K562 (cell line): Measurements from ENCODE around the gene SLC25A26. TPM values are rescaled to one million over a fixed set of nuclear protein-coding genes. Genes with fewer than 3 reads are reported as not detected.

Experiments used
- ATAC-seq: fragments of 200-7000 bp; cut with Tn5 transposase; 3 replicates; pipeline ENCODE4 v1.9.1; 2020; ENCODE audit warnings: moderate library complexity
- BruUV-seq: library from RNA; stranded (reverse); fragments of 400-500 nt; replicated peaks from 2 replicates; lab custom pipeline; 2021; lab: Mats Ljungman, UMichigan
- CTCF ChIA-PET: fragments of 300-600 bp; formaldehyde crosslinking; extraction: SDS; loops from one replicate; lab custom pipeline; 2021; ENCODE audit warnings: low intra/inter-chr PET ratio; lab: Yijun Ruan, JAX
- POLR2A ChIA-PET: fragments of 300-600, 350-650 bp; sonication (Branson Sonifier 250); formaldehyde crosslinking; extraction: SDS; loops from one replicate; lab custom pipeline; 2021; ENCODE audit warnings: antibody characterized with exemption, inconsistent platforms; lab: Yijun Ruan, JAX
- DNase-seq, 4 experiments: peaks; one replicate each; pipeline versions ENCODE4 v3.0.0 to v3.0.0-alpha.2; 2011 to 2018; ENCODE audit warnings: low spot score in 3 of 4, mixed read lengths in 3 of 4; ENCODE audit errors: extremely low read depth in 1 of 4
- FAIRE-seq: peaks from 2 replicates; lab custom pipeline; 2011; peaks lifted over from hg19 to GRCh38; lab: Jason Lieb, UNC
- H2AFZ ChIP-seq: 2 replicates; pipeline ENCODE4 v1.6.0; 2011; ENCODE audit warnings: low read depth, low read length, control low read depth, inconsistent platforms
- H3K27ac ChIP-seq: fragments of 200-600 bp; 3 replicates; pipeline ENCODE4 v1.8.0; 2011; ENCODE audit warnings: low read depth, mild to moderate bottlenecking, control low read depth, inconsistent platforms, low read length, moderate library complexity, mixed read lengths; ENCODE audit errors: extremely low read depth
- H3K27me3 ChIP-seq, 2 experiments: fragments of 300-600 bp in 1 of 2; 2 replicates in 1 of 2; 3 replicates in 1 of 2; pipeline versions ENCODE4 v1.6.0 to v1.8.0; 2011; ENCODE audit warnings: inconsistent platforms in 2 of 2, low read length in 2 of 2, mild to moderate bottlenecking in 1 of 2, mixed read lengths in 1 of 2, moderate library complexity in 1 of 2; ENCODE audit not compliant: control insufficient read depth in 2 of 2, insufficient read depth in 2 of 2
- H3K36me3 ChIP-seq: fragments of 300-600 bp; 3 replicates; pipeline ENCODE4 v1.8.0; 2011; ENCODE audit warnings: mild to moderate bottlenecking, low read length, inconsistent platforms; ENCODE audit not compliant: control insufficient read depth, insufficient read depth
- H3K4me1 ChIP-seq, 2 experiments: fragments of 200-600 bp in 1 of 2; replicated peaks in 1 of 2; 2 replicates in 1 of 2; 3 replicates in 1 of 2; pipeline versions ENCODE4 v1.5.1 to v1.8.0; 2011; ENCODE audit warnings: inconsistent platforms in 2 of 2, low read length in 2 of 2, mild to moderate bottlenecking in 1 of 2, mixed read lengths in 1 of 2, moderate library complexity in 1 of 2; ENCODE audit not compliant: control insufficient read depth in 2 of 2, insufficient read depth in 2 of 2
- H3K4me2 ChIP-seq: 2 replicates; pipeline ENCODE4 v1.6.1; 2011; ENCODE audit warnings: low read length, control low read depth, inconsistent platforms, mixed read lengths; ENCODE audit not compliant: insufficient read depth
- H3K4me3 ChIP-seq: fragments of 200-600 bp; sonication (generic), shearing (Covaris generic); 2 replicates; pipeline ENCODE4 v1.5.1; 2016; ENCODE audit warnings: control low read depth, inconsistent platforms
- H3K79me2 ChIP-seq: fragments of 200-600 bp; 3 replicates; pipeline ENCODE4 v1.8.0; 2011; ENCODE audit warnings: low read length, inconsistent platforms; ENCODE audit not compliant: control insufficient read depth, insufficient read depth
- H3K9ac ChIP-seq, 2 experiments: 2 replicates each; pipeline versions ENCODE4 v1.6.0 to v1.6.1; 2011; ENCODE audit warnings: low read depth in 2 of 2, low read length in 2 of 2, control low read depth in 1 of 2, inconsistent platforms in 1 of 2, mild to moderate bottlenecking in 1 of 2, mixed read lengths in 1 of 2; ENCODE audit not compliant: insufficient read depth in 1 of 2
- H3K9me1 ChIP-seq: one replicate; pipeline ENCODE4 v1.6.0; 2011; ENCODE audit warnings: inconsistent platforms, mild to moderate bottlenecking, low read length, moderate library complexity; ENCODE audit not compliant: control insufficient read depth, insufficient read depth
- H3K9me3 ChIP-seq: replicated peaks from 2 replicates; pipeline ENCODE4 v1.5.1; 2011; ENCODE audit warnings: low read depth, low read length, inconsistent platforms; ENCODE audit not compliant: control insufficient read depth, insufficient read depth
- H4K20me1 ChIP-seq: replicated peaks from 2 replicates; pipeline ENCODE4 v1.6.1; 2011; ENCODE audit warnings: low read length, inconsistent platforms, mixed read lengths; ENCODE audit not compliant: control insufficient read depth, insufficient read depth
- ARID2 ChIP-seq: fragments of 450-650 bp; IDR thresholded peaks from 2 replicates; pipeline ENCODE4 v1.6.1; 2017; ENCODE audit warnings: antibody characterized with exemption, mild to moderate bottlenecking
- C11orf30 ChIP-seq: fragments of 450-650 bp; IDR thresholded peaks from 2 replicates; pipeline ENCODE4 v1.6.1; 2016; ENCODE audit warnings: low read depth, mild to moderate bottlenecking
- CBFA2T2 ChIP-seq: fragments of 450-650 bp; conservative IDR thresholded peaks from 2 replicates; pipeline ENCODE4 v1.6.1; 2017; ENCODE audit warnings: mild to moderate bottlenecking
- HEY1 ChIP-seq: fragments of 250-450 bp; sonication (Bioruptor Pico); IDR thresholded peaks from 2 replicates; pipeline ENCODE4 v1.5.0; 2020; ENCODE audit warnings: mild to moderate bottlenecking, moderate library complexity, borderline replicate concordance
- MTA2 ChIP-seq: fragments of 450-650 bp; IDR thresholded peaks from 2 replicates; pipeline ENCODE4 v1.6.1; 2016; ENCODE audit warnings: low read depth
- MYC ChIP-seq, 2 experiments: fragments of 250-450 bp in 1 of 2; sonication (Bioruptor Pico) in 1 of 2; IDR thresholded peaks; 2 replicates each; pipeline versions ENCODE4 v1.5.1 to v1.6.1; 2012 to 2021; ENCODE audit warnings: low read depth in 2 of 2, borderline replicate concordance in 1 of 2, improper control_type of control experiment in 1 of 2, low read length in 1 of 2, mild to moderate bottlenecking in 1 of 2, moderate library complexity in 1 of 2
- NCOA6 ChIP-seq: fragments of 450-650 bp; IDR thresholded peaks from 2 replicates; pipeline ENCODE4 v1.6.1; 2017; ENCODE audit warnings: mild to moderate bottlenecking
- NFXL1 ChIP-seq: fragments of 450-650 bp; formaldehyde crosslinking; IDR thresholded peaks from 2 replicates; pipeline ENCODE4 v1.4.0; 2021; ENCODE audit warnings: mild to moderate bottlenecking
- PHB ChIP-seq: fragments of 250-450 bp; sonication (Bioruptor Pico); IDR thresholded peaks from 2 replicates; pipeline ENCODE4 v1.5.0; 2021
- PHB2 ChIP-seq: fragments of 450-650 bp; IDR thresholded peaks from 2 replicates; pipeline ENCODE4 v1.6.1; 2017; ENCODE audit warnings: low read depth
- SETDB1 ChIP-seq: IDR thresholded peaks from one replicate; pipeline ENCODE4 v1.6.1; 2012; ENCODE audit warnings: low read length, control low read depth, inconsistent platforms
- SRSF7 ChIP-seq: fragments of 200-400 bp; formaldehyde crosslinking; optimal IDR thresholded peaks from 2 replicates; pipeline ENCODE3; 2017; ENCODE audit warnings: mild to moderate bottlenecking, low read depth, low read length
- ZNF121 ChIP-seq: sonication (generic); formaldehyde crosslinking; conservative IDR thresholded peaks from 2 replicates; pipeline ENCODE4 v1.8.0; 2022; ENCODE audit warnings: missing genetic modification reagents
- ZNF316 ChIP-seq: fragments of 450-650 bp; IDR thresholded peaks from 2 replicates; pipeline ENCODE4 v1.6.1; 2016
- ZNF41 ChIP-seq: fragments of 250-450 bp; sonication (Bioruptor Pico); conservative IDR thresholded peaks from 2 replicates; pipeline ENCODE4 v1.4.0; 2020; ENCODE audit warnings: mild to moderate bottlenecking
- ZNF707 ChIP-seq: fragments of 250-450 bp; sonication (Bioruptor Pico); conservative IDR thresholded peaks from 2 replicates; pipeline ENCODE4 v1.8.0; 2022; ENCODE audit warnings: inconsistent platforms, mild to moderate bottlenecking, moderate library complexity
- WGBS: fragments of 100-300 bp; shearing (Covaris generic); methylation state at CpG from one replicate; pipeline ENCODE4 v1.1.6; 2016; ENCODE audit warnings: low coverage, mixed read lengths; ENCODE audit not compliant: insufficient coverage; ENCODE audit errors: missing lambda C conversion rate; 5-methylcytosine and 5-hydroxymethylcytosine counted together
- in situ Hi-C: fragments of 300-500 bp; cut with MboI; formaldehyde crosslinking; loops from 4 replicates; pipeline ENCODE4 v1.15.0; 2018; ENCODE audit warnings: inconsistent platforms, mixed read lengths
- intact Hi-C: fragments of 100-400 bp; cut with micrococcal nuclease; formaldehyde crosslinking; loops from 2 replicates; pipeline ENCODE4 v1.14.2; 2022
- polyA plus RNA-seq, 8 experiments: library from polyadenylated mRNA; depleted of rRNA in 4 of 8; stranded (reverse) in 5 of 8; unstranded in 3 of 8; fragments of >200 nt; fragmentation: Nextera tagmentation in 2 of 8; fragmentation: Illumina TruSeq in 1 of 8; extraction: Ambion mirVana in 2 of 8; extraction: Trizol in 1 of 8; gene quantifications; 2 replicates each; pipeline versions ENCODE4 v1.2.1 to v1.2.3, GENCODE V29; 2011 to 2014; ENCODE audit warnings: inconsistent platforms in 1 of 8, missing spikeins in 1 of 8
- total RNA-seq, 7 experiments: library from RNA; depleted of rRNA in 6 of 7; stranded (reverse); fragments of >200 nt in 6 of 7; fragmentation: Illumina TruSeq in 2 of 7; extraction: Trizol in 2 of 7; gene quantifications; 2 replicates each; pipeline versions ENCODE4 v1.2.1 to v1.2.3, GENCODE V29; 2011 to 2021; ENCODE audit warnings: low replicate concordance in 1 of 7
- TF ChIP-seq, protein P1 (sequence below), 2 experiments: fragments of 450-650 bp in 1 of 2; sonication (generic) in 1 of 2; formaldehyde crosslinking in 1 of 2; IDR thresholded peaks in 1 of 2; conservative IDR thresholded peaks in 1 of 2; 2 replicates each; pipeline versions ENCODE4 v1.6.1 to v1.8.1; 2016 to 2023; ENCODE audit warnings: mild to moderate bottlenecking in 2 of 2, moderate library complexity in 2 of 2, inconsistent platforms in 1 of 2, missing genetic modification reagents in 1 of 2
- TF ChIP-seq, protein P2 (sequence below): IDR thresholded peaks from 2 replicates; pipeline ENCODE4 v1.6.1; 2011; ENCODE audit not compliant: insufficient read length; ENCODE audit errors: extremely low read depth
- TF ChIP-seq, protein P3 (sequence below): fragments of 450-650 bp; IDR thresholded peaks from 2 replicates; pipeline ENCODE4 v1.6.1; 2017; ENCODE audit warnings: antibody characterized with exemption
- TF ChIP-seq, protein P4 (sequence below): fragments of 250-450 bp; sonication (Bioruptor Pico); IDR thresholded peaks from 2 replicates; pipeline ENCODE4 v1.8.0; 2021; ENCODE audit warnings: moderate library complexity, mild to moderate bottlenecking, inconsistent platforms

SLC25A26 gene
- total and polyA plus RNA-seq, 9 of the 15 experiments (the other 6 are each of a cell fraction or from before 2014, with no cell fraction given): 7.2 to 29.1 (median 12.6) TPM

DNA sequence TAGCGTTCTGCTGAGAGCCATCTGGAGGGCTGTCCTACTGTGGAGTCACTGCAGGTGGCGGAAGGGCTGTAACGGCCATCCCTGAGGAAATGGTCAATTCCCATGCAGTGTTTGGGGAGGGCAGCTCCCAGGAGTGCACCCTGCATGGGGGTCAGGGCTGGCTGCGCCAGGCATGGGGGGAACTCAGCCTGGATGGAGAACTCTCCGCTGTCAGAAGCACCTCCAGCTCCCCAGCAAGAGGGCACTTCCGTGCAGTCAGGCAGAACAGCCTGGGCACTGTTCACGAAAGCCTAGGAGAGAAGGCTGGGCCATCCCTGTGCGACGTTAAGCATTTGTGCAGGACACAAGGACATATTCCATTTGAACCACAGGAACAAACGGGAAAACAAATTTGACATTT is 174.8 kb downstream of the SLC25A26 start:
- no peak for DNase-seq
- TF ChIP-seq MTA2 (no peak), ZNF316 (no peak), CBFA2T2 (no peak), ZNF121 (CRISPR knock-in tag) (no peak), SRSF7 (no peak), PHB (CRISPR knock-in tag) (no peak), PHB2 (no peak), ARID2 (no peak), NCOA6 (no peak), NFXL1 (CRISPR knock-in tag) (no peak), ZNF41 (no peak), ZNF707 (CRISPR knock-in tag) (no peak), MYC (IDR thresholded peaks at IDR 0.05; ENCODE audit: low read depth, low read length) (no peak), MYC (CRISPR knock-in tag; IDR thresholded peaks at IDR 0.05; ENCODE audit: borderline replicate concordance, low read depth) (no peak), SETDB1 (no peak), C11orf30 (no peak), HEY1 (CRISPR knock-in tag) (no peak)
- TF ChIP-seq, protein P1, sequence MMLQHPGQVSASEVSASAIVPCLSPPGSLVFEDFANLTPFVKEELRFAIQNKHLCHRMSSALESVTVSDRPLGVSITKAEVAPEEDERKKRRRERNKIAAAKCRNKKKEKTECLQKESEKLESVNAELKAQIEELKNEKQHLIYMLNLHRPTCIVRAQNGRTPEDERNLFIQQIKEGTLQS (IDR thresholded peaks at IDR 0.05): no peak
- TF ChIP-seq, protein P1 (CRISPR knock-in tag; conservative IDR thresholded peaks at IDR 0.05): no peak
- TF ChIP-seq, protein P2, sequence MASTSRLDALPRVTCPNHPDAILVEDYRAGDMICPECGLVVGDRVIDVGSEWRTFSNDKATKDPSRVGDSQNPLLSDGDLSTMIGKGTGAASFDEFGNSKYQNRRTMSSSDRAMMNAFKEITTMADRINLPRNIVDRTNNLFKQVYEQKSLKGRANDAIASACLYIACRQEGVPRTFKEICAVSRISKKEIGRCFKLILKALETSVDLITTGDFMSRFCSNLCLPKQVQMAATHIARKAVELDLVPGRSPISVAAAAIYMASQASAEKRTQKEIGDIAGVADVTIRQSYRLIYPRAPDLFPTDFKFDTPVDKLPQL: no peak
- TF ChIP-seq, protein P3, sequence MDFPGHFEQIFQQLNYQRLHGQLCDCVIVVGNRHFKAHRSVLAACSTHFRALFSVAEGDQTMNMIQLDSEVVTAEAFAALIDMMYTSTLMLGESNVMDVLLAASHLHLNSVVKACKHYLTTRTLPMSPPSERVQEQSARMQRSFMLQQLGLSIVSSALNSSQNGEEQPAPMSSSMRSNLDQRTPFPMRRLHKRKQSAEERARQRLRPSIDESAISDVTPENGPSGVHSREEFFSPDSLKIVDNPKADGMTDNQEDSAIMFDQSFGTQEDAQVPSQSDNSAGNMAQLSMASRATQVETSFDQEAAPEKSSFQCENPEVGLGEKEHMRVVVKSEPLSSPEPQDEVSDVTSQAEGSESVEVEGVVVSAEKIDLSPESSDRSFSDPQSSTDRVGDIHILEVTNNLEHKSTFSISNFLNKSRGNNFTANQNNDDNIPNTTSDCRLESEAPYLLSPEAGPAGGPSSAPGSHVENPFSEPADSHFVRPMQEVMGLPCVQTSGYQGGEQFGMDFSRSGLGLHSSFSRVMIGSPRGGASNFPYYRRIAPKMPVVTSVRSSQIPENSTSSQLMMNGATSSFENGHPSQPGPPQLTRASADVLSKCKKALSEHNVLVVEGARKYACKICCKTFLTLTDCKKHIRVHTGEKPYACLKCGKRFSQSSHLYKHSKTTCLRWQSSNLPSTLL: no peak
- TF ChIP-seq, protein P4, sequence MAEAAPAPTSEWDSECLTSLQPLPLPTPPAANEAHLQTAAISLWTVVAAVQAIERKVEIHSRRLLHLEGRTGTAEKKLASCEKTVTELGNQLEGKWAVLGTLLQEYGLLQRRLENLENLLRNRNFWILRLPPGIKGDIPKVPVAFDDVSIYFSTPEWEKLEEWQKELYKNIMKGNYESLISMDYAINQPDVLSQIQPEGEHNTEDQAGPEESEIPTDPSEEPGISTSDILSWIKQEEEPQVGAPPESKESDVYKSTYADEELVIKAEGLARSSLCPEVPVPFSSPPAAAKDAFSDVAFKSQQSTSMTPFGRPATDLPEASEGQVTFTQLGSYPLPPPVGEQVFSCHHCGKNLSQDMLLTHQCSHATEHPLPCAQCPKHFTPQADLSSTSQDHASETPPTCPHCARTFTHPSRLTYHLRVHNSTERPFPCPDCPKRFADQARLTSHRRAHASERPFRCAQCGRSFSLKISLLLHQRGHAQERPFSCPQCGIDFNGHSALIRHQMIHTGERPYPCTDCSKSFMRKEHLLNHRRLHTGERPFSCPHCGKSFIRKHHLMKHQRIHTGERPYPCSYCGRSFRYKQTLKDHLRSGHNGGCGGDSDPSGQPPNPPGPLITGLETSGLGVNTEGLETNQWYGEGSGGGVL (CRISPR knock-in tag): no peak
- Histone ChIP-seq H3K4me1 (peaks cover 0 to 10% of the 10 kb centered on the region in 2 experiments; a peak in 3 of 5 replicates), H3K4me2 (no peak overlapping the region), H3K27ac (no peak overlapping the region), H3K27me3 (peaks cover 0 to 4% of the 10 kb centered on the region in 2 experiments; a peak in 1 of 5 replicates), H3K36me3 (no peaks in the 10 kb centered on the region), H2AFZ (no peak overlapping the region), H3K9me3 (no peaks in the 10 kb centered on the region), H3K9me1 (no peaks in the 10 kb centered on the region), H3K79me2 (no peaks in the 10 kb centered on the region), H4K20me1 (no peaks in the 10 kb centered on the region), H3K4me3 (no peak overlapping the region), H3K9ac (no peak overlapping the region)
- ChIA-PET CTCF (no interaction called here), POLR2A (no interaction called here)
- BruUV-seq: no TSS peak
- 52% methylated on average over 10 of the region's 10 CpGs for WGBS
- no peak for FAIRE-seq
- no peak for ATAC-seq
- intact Hi-C loops: no loop called here
- in situ Hi-C loops: no loop called here
